Epithelial cell of prostate (primary cell): Measurements from ENCODE around the gene CDC73.

Experiments
- DNase-seq: peaks from one replicate; pipeline ENCODE4 v3.0.0-alpha.2; 2011; ENCODE audit warnings: low read depth, low spot score
- H3K27ac ChIP-seq: fragments of 450-650 bp; 2 replicates; pipeline ENCODE4 v1.5.1; 2017; ENCODE audit warnings: mild to moderate bottlenecking

The CDC73 gene

GRCh38 chr1:193121616-193122593 lies at the start of gene CDC73:
Gene CDC73, plus strand, starts transcription at chr1:193122031. Its CDS starts 170 bp downstream, at chr1:193122201.
- DNase-seq: peak; percentile 84

GRCh38 chr1:193077991-193078390 lies 43.8 kb upstream of the CDC73 start:
- DNase-seq: no peak
- no peak overlapping the region for H3K27ac ChIP-seq

More at GRCh38 chr1:193121616-193122593, at the start of gene CDC73:
- peak within 1 kb of the TSS; percentile 93 for H3K27ac ChIP-seq

- H3K27ac ChIP-seq: no peak overlapping the region
- no peak for DNase-seq
These were observed 42.6 kb upstream of the CDC73 start for GRCh38 chr1:193079187-193079586.

- no peak for DNase-seq
- no peak overlapping the region for H3K27ac ChIP-seq
These were observed 38.3 kb upstream of the CDC73 start for GRCh38 chr1:193083365-193084088.

GRCh38 chr1:193085263-193085662 lies 36.6 kb upstream of the CDC73 start:
- DNase-seq: no peak
- H3K27ac ChIP-seq: no peak overlapping the region

- DNase-seq: no peak
These were observed 35.5 kb upstream of the CDC73 start for GRCh38 chr1:193086342-193086741.

GRCh38 chr1:193087893-193088292 lies 33.9 kb upstream of the CDC73 start:
- H3K27ac ChIP-seq: no peak overlapping the region
- no peak for DNase-seq

More at GRCh38 chr1:193086342-193086741, 35.5 kb upstream of the CDC73 start:
- H3K27ac ChIP-seq: no peak overlapping the region

GRCh38 chr1:193090865-193091264 lies 31.0 kb upstream of the CDC73 start:
- DNase-seq: no peak
- H3K27ac ChIP-seq: no peak overlapping the region

GRCh38 chr1:193094112-193094511 lies 27.7 kb upstream of the CDC73 start:
- H3K27ac ChIP-seq: no peak overlapping the region
- no peak for DNase-seq

- H3K27ac ChIP-seq: no peak overlapping the region
- no peak for DNase-seq
These were observed 19.2 kb upstream of the CDC73 start for GRCh38 chr1:193102662-193103061.

GRCh38 chr1:193103759-193104501 lies 17.9 kb upstream of the CDC73 start:
- H3K27ac ChIP-seq: peak overlapping the region; percentile 88
- DNase-seq: no peak

GRCh38 chr1:193104502-193104906 lies 17.3 kb upstream of the CDC73 start:
- DNase-seq: no peak
- H3K27ac ChIP-seq: peak overlapping the region; percentile 88

GRCh38 chr1:193104907-193105820 lies 16.7 kb upstream of the CDC73 start, which contains the start of gene GLRX2:
Gene GLRX2, minus strand, starts transcription at chr1:193105414. Its CDS starts 32 bp downstream, at chr1:193105382.
- peak within 1 kb of the TSS; percentile 88 for H3K27ac ChIP-seq
- no peak for DNase-seq

- DNase-seq: no peak
These were observed 16.0 kb upstream of the CDC73 start for GRCh38 chr1:193105821-193106177.

GRCh38 chr1:193108471-193108870 lies 13.4 kb upstream of the CDC73 start:
- DNase-seq: no peak
- no peak overlapping the region for H3K27ac ChIP-seq

More at GRCh38 chr1:193105821-193106177, 16.0 kb upstream of the CDC73 start:
- H3K27ac ChIP-seq: peak overlapping the region; percentile 88

- H3K27ac ChIP-seq: no peak overlapping the region
- no peak for DNase-seq
These were observed 12.2 kb upstream of the CDC73 start for GRCh38 chr1:193109619-193110018.

- no peak overlapping the region for H3K27ac ChIP-seq
- DNase-seq: no peak
These were observed 11.6 kb upstream of the CDC73 start for GRCh38 chr1:193110246-193110645.

- H3K27ac ChIP-seq: peak overlapping the region; percentile 80
- DNase-seq: no peak
These were observed 11.0 kb upstream of the CDC73 start for GRCh38 chr1:193110864-193111263.

- peak overlapping the region; percentile 80 for H3K27ac ChIP-seq
- no peak for DNase-seq
These were observed 10.2 kb upstream of the CDC73 start for GRCh38 chr1:193111641-193112090.
